ENCODE measurements around the gene PROC. TPM values are rescaled to one million over a fixed set of nuclear protein-coding genes. Genes with fewer than 3 reads are reported as not detected.
"Not testable (repeated sequence)": the region's sequence is repeated elsewhere in the genome, so short reads cannot be mapped to it uniquely, and the experiment has no call there.

Gene PROC
- total RNA-seq, 2 experiments from 2014 or later = not detected

DNA sequence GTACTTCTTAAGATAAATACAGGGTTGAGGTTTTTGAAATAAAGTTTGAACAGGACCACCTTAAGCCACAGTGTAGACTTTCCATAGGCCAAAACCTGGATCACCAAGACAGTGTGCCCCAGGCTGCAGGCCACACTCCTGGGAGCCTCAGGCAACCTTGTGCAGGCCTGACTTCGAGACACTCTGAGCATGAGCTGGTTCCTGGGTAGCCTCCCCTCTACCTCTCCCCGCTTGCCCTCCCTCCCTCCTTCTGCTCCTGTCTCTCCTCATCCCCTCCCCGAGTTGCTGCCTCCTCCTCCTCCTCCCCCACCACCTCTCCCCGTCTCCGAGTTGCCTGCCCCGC is 10.6 kb upstream of the PROC start:
- ChIA-PET CTCF (interaction anchor here (0.6 to 1.0 kb wide), 2 partner anchors 9 to 381 kb away, joined by 3 read pairs; no protein-coding TSS in a partner anchor), POLR2A (no interaction called here)

GRCh38 chr2:127408004-127408806 is 10.0 kb upstream of the PROC start:
- intact Hi-C loops (cut with DNase I, micrococcal nuclease) = loop anchor here in 1 of 2 experiments (1.0 to 5.0 kb wide), 3 partner anchors 20 to 326 kb away; no protein-coding TSS in a partner anchor
- Mint-ChIP-seq H3K27me3 (peaks cover 6% of the 10 kb centered on the region), H3K4me3 (no peak overlapping the region), H3K4me1 (peaks cover 32% of the 10 kb centered on the region), H3K9me3 (ENCODE audit: low read depth) (no peaks in the 10 kb centered on the region), H3K36me3 (ENCODE audit: low read depth) (no peaks in the 10 kb centered on the region), H3K27ac (peak overlapping the region; percentile 67)
- ChIA-PET CTCF (interaction anchor here (1.3 kb wide), 1 partner anchor 9 kb away, joined by 3 read pairs; no protein-coding TSS in a partner anchor), POLR2A (no interaction called here)
- DNase-seq (peak; percentile 94), ATAC-seq (peak; percentile 87)

More for the DNA sequence above, 10.6 kb upstream of the PROC start:
- ATAC-seq (peak; percentile 52), DNase-seq (no peak)
- peaks cover 6% of the 10 kb centered on the region for H3K27me3 Mint-ChIP-seq
- H3K9me3 Mint-ChIP-seq (ENCODE audit: low read depth) = no peaks in the 10 kb centered on the region
- peaks cover 32% of the 10 kb centered on the region for H3K4me1 Mint-ChIP-seq
- intact Hi-C loops (cut with DNase I, micrococcal nuclease) = loop anchor here in 1 of 2 experiments (1.0 to 5.0 kb wide), 3 partner anchors 19 to 325 kb away; no protein-coding TSS in a partner anchor
- no peaks in the 10 kb centered on the region for H3K36me3 Mint-ChIP-seq (ENCODE audit: low read depth)
- H3K27ac Mint-ChIP-seq = no peak overlapping the region
- H3K4me3 Mint-ChIP-seq = no peak overlapping the region

DNA sequence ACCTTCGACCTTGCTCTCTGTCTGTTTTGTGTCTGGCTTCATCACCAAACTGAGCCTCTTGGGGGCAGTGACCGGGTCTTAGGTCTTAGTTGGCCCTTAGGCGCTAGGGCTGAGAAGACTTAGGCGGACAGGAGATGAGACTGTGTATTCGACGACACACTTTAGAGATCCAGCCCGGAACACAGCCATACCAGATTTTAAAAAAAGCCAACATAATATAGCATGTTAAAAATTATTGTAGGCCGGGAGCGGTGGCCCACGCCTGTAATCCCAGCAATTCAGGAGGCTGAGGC is 9.5 kb upstream of the PROC start:
- H3K9me3 Mint-ChIP-seq (ENCODE audit: low read depth) = no peaks in the 10 kb centered on the region
- H3K4me1 Mint-ChIP-seq = peaks cover 32% of the 10 kb centered on the region
- intact Hi-C loops (cut with DNase I, micrococcal nuclease) = loop anchor here in 1 of 2 experiments (1.0 to 5.0 kb wide), 3 partner anchors 20 to 326 kb away; no protein-coding TSS in a partner anchor
- no peaks in the 10 kb centered on the region for H3K36me3 Mint-ChIP-seq (ENCODE audit: low read depth)
- ChIA-PET CTCF (interaction anchor here (0.6 to 1.3 kb wide), 2 partner anchors 9 to 211 kb away, joined by 3 read pairs; no protein-coding TSS in a partner anchor), POLR2A (no interaction called here)
- H3K27me3 Mint-ChIP-seq = peaks cover 3% of the 10 kb centered on the region
- ATAC-seq (no peak), DNase-seq (no peak)
- H3K4me3 Mint-ChIP-seq = no peak overlapping the region
- H3K27ac Mint-ChIP-seq = peak overlapping the region; percentile 67

- Mint-ChIP-seq H3K4me1 (peaks cover 34% of the 10 kb centered on the region), H3K27ac (peak overlapping the region; percentile 62)
- H3K36me3 Mint-ChIP-seq (ENCODE audit: low read depth); H3K4me3 Mint-ChIP-seq; POLR2A ChIA-PET; DNase-seq; H3K9me3 Mint-ChIP-seq (ENCODE audit: low read depth); ATAC-seq; H3K27me3 Mint-ChIP-seq: not testable (repeated sequence)
- intact Hi-C loops (cut with DNase I, micrococcal nuclease) = loop anchor here (1.0 to 10.0 kb wide), 6 partner anchors 21 to 745 kb away; partner anchors contain the start of gene IWS1 (in 1 of the 2)
- CTCF ChIA-PET = interaction anchor here (2.0 kb wide), 1 partner anchor 70 kb away, joined by 5 read pairs; no protein-coding TSS in a partner anchor
Measured at GRCh38 chr2:127409716-127410115, 8.5 kb upstream of the PROC start.

DNA sequence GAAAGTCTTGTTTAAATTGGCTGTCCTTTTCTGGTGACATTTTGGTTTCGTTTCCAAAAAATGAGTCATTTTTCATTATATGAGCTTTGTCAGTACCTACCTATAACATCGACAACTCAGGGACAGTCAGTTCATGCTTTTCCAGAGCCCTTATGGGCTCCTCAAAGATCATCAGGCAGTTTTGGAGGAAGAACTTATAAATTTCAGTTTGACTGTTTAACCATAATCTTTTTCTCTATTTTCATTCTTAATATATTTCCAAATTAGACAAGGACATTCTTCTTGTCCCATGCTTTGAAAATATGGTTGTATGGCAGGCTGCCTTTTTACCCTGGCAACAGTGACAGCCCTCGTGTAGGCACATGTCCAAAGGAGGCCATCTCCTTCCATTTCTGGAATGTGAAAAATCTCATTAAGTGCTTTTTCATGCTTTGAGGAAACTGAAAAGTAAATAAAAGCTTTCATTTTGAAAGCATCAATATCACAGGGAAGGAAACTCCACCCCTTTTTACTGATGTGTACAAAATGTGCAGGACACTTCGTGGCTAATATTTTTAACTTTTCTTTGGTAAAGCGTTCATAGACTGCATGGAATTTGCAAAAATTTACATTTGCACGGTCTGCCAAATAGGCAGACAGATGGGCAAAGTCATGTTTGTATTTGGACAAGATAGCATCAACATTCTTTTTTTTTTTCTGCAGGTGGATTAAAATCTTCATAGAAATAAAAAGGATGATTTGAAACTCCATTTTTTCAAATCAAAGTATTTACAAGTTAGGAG is 7.2 kb upstream of the PROC start:
- DNase-seq = peak; percentile 36
- Mint-ChIP-seq H3K27me3 (peaks cover 5% of the 10 kb centered on the region), H3K9me3 (ENCODE audit: low read depth) (no peaks in the 10 kb centered on the region), H3K27ac (peak overlapping the region; percentile 96), H3K36me3 (ENCODE audit: low read depth) (no peaks in the 10 kb centered on the region), H3K4me1 (peaks cover 38% of the 10 kb centered on the region), H3K4me3 (peak overlapping the region; percentile 26)
- CTCF ChIA-PET = interaction anchor here (1.0 to 2.0 kb wide), 5 partner anchors 9 to 68 kb away, joined by 4 to 6 read pairs (median 5); no protein-coding TSS in a partner anchor
- intact Hi-C loops (cut with DNase I, micrococcal nuclease) = loop anchor here (1.0 to 10.0 kb wide), 5 partner anchors 23 to 746 kb away; partner anchors contain the start of gene IWS1 (in 1 of the 2)
- peak; percentile 75 for ATAC-seq
- POLR2A ChIA-PET = interaction anchor here (0.7 to 1.0 kb wide), 4 partner anchors 9 to 1016 kb away, joined by 3 to 4 read pairs (median 4); partner anchors contain the start of gene ERCC3

GRCh38 chr2:127411653-127412369 is 6.4 kb upstream of the PROC start:
- intact Hi-C loops (cut with DNase I, micrococcal nuclease) = loop anchor here (2.0 to 10.0 kb wide), 3 partner anchors 57 to 747 kb away; no protein-coding TSS in a partner anchor
- no peaks in the 10 kb centered on the region for H3K36me3 Mint-ChIP-seq (ENCODE audit: low read depth)
- H3K27me3 Mint-ChIP-seq = peaks cover 6% of the 10 kb centered on the region
- DNase-seq = no peak
- no peak for ATAC-seq
- H3K4me3 Mint-ChIP-seq = no peak overlapping the region
- peaks cover 45% of the 10 kb centered on the region for H3K4me1 Mint-ChIP-seq
- ChIA-PET POLR2A (no interaction called here), CTCF (interaction anchor here (0.5 to 2.0 kb wide), 6 partner anchors 10 to 363 kb away, joined by 3 to 6 read pairs (median 4); no protein-coding TSS in a partner anchor)
- no peaks in the 10 kb centered on the region for H3K9me3 Mint-ChIP-seq (ENCODE audit: low read depth)
- H3K27ac Mint-ChIP-seq = no peak overlapping the region

DNA sequence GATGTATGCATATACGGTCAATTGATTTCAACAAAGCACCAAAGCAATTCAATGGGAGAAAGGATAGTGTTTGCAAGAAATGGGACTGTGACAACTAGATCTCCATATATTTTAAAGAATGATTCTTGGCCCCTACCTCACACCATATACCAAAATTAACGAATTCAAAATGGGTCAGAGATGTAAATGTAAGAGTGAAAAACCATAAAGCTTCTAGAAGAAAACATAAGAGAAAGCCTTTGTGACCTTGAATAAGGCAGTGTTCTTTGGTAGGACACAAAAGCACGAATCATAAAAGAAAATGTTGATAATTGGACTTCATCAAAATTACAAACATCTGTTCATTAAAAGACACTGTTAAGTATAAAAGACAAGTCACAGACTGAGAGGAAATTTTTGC is 5.0 kb upstream of the PROC start:
- Mint-ChIP-seq H3K36me3 (ENCODE audit: low read depth) (no peaks in the 10 kb centered on the region), H3K9me3 (ENCODE audit: low read depth) (no peaks in the 10 kb centered on the region), H3K27ac (no peak overlapping the region), H3K4me1 (peaks cover 44% of the 10 kb centered on the region), H3K4me3 (no peak overlapping the region), H3K27me3 (peaks cover 13% of the 10 kb centered on the region)
- DNase-seq (no peak), ATAC-seq (no peak)
- intact Hi-C loops (cut with DNase I, micrococcal nuclease) = loop anchor here in 1 of 2 experiments (10.0 kb wide), 1 partner anchor 748 kb away; no protein-coding TSS in a partner anchor
- CTCF ChIA-PET = interaction anchor here (1.1 to 1.2 kb wide), 3 partner anchors 14 to 120 kb away, joined by 3 read pairs; partner anchors contain the start of gene ERCC3
- POLR2A ChIA-PET = no interaction called here

DNA sequence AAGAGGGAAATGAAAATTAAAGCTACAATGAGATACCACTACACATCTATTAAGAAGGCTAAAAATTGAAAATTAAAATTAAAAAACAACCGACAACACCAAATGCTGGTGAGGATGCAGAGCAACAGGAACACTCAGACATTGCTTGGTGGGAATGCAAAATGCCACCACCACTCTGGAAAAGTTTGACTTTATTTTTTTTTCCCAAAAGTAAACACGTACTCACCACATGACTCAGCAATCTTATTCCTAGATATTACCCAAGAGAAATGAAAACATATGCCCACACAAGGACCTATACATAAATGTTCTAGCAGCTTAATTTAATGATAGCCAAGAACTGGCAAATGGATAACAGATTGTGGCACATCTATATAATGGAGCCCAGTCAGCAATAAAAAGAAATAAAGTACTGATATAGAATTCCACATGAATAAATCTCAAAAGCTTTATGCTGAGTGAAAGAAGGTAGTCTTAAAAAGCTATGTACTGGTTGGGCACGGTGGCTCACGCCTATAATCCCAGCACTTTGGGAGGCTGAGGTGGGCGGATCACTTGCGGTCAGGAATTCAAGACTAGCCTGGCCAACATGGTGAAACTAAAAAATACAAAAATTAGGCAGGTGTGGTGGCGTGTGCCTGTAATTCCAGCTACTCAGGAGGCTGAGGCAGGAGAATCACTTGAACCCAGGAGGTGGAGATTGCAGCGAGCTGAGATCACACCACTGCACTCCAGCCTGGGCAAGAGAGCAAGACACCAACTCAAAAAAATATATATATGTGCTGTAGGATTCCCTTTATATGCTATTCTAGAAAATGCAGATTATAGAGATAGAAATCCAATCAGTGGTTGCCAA is 4.2 kb upstream of the PROC start:
- no peaks in the 10 kb centered on the region for H3K9me3 Mint-ChIP-seq (ENCODE audit: low read depth)
- H3K4me3 Mint-ChIP-seq = no peak overlapping the region
- intact Hi-C loops (cut with DNase I, micrococcal nuclease) = loop anchor here in 1 of 2 experiments (10.0 kb wide), 1 partner anchor 749 kb away; no protein-coding TSS in a partner anchor
- no peak overlapping the region for H3K27ac Mint-ChIP-seq
- H3K4me1 Mint-ChIP-seq = peaks cover 41% of the 10 kb centered on the region
- ChIA-PET CTCF (interaction anchor here (1.1 to 1.7 kb wide), 4 partner anchors 14 to 120 kb away, joined by 3 to 9 read pairs (median 4); partner anchors contain the start of gene ERCC3), POLR2A (interaction anchor here (0.8 kb wide), 1 partner anchor 24 kb away, joined by 5 read pairs; no protein-coding TSS in a partner anchor)
- no peaks in the 10 kb centered on the region for H3K36me3 Mint-ChIP-seq (ENCODE audit: low read depth)
- ATAC-seq (no peak), DNase-seq (no peak)
- peaks cover 14% of the 10 kb centered on the region for H3K27me3 Mint-ChIP-seq

DNA sequence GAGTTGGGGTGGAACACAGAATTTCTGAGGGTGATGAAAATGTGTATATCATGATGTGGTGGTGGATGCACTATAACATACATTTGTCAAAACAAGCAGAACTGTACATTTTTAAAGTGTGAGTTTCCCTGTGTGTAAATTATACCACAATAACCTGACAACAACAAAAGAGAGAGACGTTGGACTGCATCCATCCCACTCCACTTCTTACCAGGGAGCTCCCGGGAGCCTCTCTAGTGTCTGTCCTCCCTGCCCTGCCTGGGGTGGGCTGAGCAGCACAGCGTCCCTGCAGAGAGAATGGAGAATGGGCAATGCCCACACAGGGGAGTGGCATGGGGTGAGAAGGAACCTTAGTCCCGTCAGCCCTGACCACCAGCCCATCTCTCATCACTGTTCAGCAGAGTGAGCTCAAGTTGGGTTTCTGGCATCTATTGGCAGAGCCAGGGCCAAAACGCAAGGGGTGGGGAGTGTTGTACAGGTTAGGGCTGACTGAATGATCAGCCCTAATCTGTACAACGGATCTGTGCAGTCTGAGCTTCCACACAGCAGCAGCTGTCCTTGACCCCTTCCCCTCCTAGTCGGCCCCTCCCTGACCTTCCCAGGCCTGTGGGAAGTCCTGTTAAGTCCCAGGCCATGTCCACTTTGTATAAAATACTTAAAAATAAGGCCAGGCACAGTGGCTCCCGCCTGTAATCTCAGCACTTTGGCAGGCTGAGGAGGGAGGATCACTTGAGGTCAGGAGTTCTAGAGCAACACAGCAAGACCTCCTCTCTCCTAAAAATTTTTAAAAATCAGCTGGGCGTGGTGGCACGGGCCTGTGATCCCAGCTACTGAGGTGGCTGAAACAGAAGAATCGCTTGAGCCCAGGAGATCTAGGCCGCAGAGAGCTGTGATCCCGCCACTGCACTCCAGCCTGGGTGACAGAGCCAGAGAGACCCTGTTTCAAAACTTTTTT is 3.3 kb upstream of the PROC start:
- ATAC-seq = no peak

More for the DNA sequence above, 3.3 kb upstream of the PROC start:
- no peak overlapping the region for H3K4me3 Mint-ChIP-seq
- CTCF ChIA-PET = interaction anchor here (0.6 to 2.7 kb wide), 24 partner anchors 10 to 270 kb away, joined by 3 to 19 read pairs (median 4); no protein-coding TSS in a partner anchor
- DNase-seq = no peak
- H3K9me3 Mint-ChIP-seq (ENCODE audit: low read depth) = no peaks in the 10 kb centered on the region
- no peak overlapping the region for H3K27ac Mint-ChIP-seq
- peaks cover 14% of the 10 kb centered on the region for H3K27me3 Mint-ChIP-seq
- peaks cover 39% of the 10 kb centered on the region for H3K4me1 Mint-ChIP-seq
- intact Hi-C loops (cut with DNase I, micrococcal nuclease) = loop anchor here (5.0 to 10.0 kb wide), 2 partner anchors 218 to 750 kb away; no protein-coding TSS in a partner anchor
- no peaks in the 10 kb centered on the region for H3K36me3 Mint-ChIP-seq (ENCODE audit: low read depth)
- POLR2A ChIA-PET = interaction anchor here (0.8 kb wide), 1 partner anchor 25 kb away, joined by 5 read pairs; no protein-coding TSS in a partner anchor

Data from activated CD4-positive, alpha-beta T cell treated with anti-CD3 and anti-CD28 coated beads for 36 hours (primary cell).